RPMI8226 (cell line): ENCODE results near the gene FSTL4.

Source experiments
- DNase-seq: peaks from one replicate; pipeline ENCODE4 v3.0.0-alpha.2; 2015

Gene FSTL4

GRCh38 chr5:133251296-133252132, 360.8 kb downstream of the FSTL4 start:
- peak; percentile 97 for DNase-seq

GRCh38 chr5:133250527-133250926, 361.8 kb downstream of the FSTL4 start:
- DNase-seq = peak; percentile 93

- peak; percentile 92 for DNase-seq
Measured at GRCh38 chr5:133249593-133249992, 362.7 kb downstream of the FSTL4 start.

GRCh38 chr5:133247881-133248624, 364.3 kb downstream of the FSTL4 start:
- DNase-seq = peak; percentile 47

GRCh38 chr5:133247151-133247709, 365.1 kb downstream of the FSTL4 start:
- DNase-seq = no peak

GRCh38 chr5:133246376-133247150, 365.8 kb downstream of the FSTL4 start:
- DNase-seq = no peak

GRCh38 chr5:133246053-133246370, 366.3 kb downstream of the FSTL4 start:
- DNase-seq = no peak

GRCh38 chr5:133245191-133246052, 366.9 kb downstream of the FSTL4 start:
- peak; percentile 67 for DNase-seq

- DNase-seq = peak; percentile 85
Measured at GRCh38 chr5:133244242-133244641, 368.1 kb downstream of the FSTL4 start.

- no peak for DNase-seq
Measured at GRCh38 chr5:133243196-133243595, 369.1 kb downstream of the FSTL4 start.

- no peak for DNase-seq
Measured at GRCh38 chr5:133242221-133242835, 370.0 kb downstream of the FSTL4 start.

- no peak for DNase-seq
Measured at GRCh38 chr5:133241179-133242092, 370.9 kb downstream of the FSTL4 start.

GRCh38 chr5:133240425-133241091, 371.8 kb downstream of the FSTL4 start:
- DNase-seq = no peak

GRCh38 chr5:133238426-133239205, 373.7 kb downstream of the FSTL4 start:
- DNase-seq = no peak

- DNase-seq = no peak
Measured at GRCh38 chr5:133236976-133237375, 375.4 kb downstream of the FSTL4 start.

GRCh38 chr5:133236541-133236951, 375.8 kb downstream of the FSTL4 start:
- DNase-seq = no peak

GRCh38 chr5:133235696-133236426, 376.5 kb downstream of the FSTL4 start:
- no peak for DNase-seq

- no peak for DNase-seq
Measured at GRCh38 chr5:133234911-133235310, 377.4 kb downstream of the FSTL4 start.
